Measurements from ENCODE around the gene CD80. TPM values are rescaled to one million over a fixed set of nuclear protein-coding genes. Genes with fewer than 3 reads are reported as not detected.
"Not testable (repeated sequence)": the region's sequence is repeated elsewhere in the genome, so short reads cannot be mapped to it uniquely, and the experiment has no call there.

Gene CD80
- total RNA-seq, 1 experiment from 2014 or later: not detected

DNA sequence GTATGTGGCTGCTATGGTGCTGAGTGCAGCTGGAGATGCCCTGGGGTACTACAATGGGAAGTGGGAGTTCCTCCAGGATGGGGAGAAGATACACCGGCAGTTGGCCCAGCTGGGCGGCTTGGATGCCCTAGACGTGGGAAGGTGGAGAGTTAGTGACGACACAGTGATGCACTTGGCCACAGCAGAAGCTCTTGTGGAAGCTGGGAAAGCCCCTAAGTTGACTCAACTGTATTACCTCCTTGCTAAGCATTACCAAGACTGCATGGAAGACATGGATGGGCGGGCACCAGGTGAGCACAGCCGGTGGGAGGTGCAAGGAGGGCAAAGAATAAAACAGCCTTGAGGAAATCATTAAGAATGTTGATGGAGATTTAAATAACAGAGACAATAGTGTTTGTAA, 22.8 kb upstream of the CD80 start:
- no peak for DNase-seq (ENCODE audit: low spot score)

DNA sequence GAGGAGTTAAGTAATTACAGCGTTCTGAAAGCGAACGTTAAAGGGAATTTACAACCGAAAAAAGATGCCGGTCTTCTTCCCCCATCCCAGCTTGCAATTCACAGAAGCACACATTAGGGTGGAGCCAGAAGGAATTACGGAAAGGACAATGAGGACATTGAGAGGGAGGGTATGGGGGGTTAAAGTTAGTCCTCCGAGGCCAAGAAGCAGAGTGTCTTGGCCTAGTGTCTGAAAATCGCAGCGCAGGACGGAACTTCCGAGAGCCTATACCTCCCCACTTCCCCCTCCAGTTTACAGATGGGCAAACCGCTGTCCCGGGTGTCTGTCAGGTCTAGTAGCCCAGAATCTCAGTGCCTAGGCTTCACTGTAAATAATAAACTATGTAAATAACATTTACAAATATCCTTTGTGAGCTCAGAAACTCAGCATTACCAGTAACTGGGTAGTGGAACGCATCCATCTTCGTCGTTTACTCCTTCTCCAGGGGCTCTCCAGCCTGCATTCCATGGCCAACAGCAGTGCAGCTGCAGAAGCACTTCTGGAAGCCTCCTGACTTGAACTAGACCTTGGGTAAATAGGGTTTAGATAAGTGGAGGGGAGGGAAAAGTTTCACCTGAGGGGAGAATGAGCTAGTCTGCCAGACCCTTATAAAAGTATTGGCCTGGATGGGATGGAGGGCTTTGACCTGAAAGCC, 20.8 kb upstream of the CD80 start:
- DNase-seq (ENCODE audit: low spot score): no peak

- no peak for DNase-seq (ENCODE audit: low spot score)
Observed at GRCh38 chr3:119579366-119580066, 20.1 kb upstream of the CD80 start, which contains the start of gene ADPRH. ADPRH (plus strand) TSS chr3:119579492; CDS start chr3:119582170, 2,678 bp downstream.

- no peak for DNase-seq (ENCODE audit: low spot score)
Observed at GRCh38 chr3:119575507-119575906, 16.1 kb upstream of the CD80 start.

DNA sequence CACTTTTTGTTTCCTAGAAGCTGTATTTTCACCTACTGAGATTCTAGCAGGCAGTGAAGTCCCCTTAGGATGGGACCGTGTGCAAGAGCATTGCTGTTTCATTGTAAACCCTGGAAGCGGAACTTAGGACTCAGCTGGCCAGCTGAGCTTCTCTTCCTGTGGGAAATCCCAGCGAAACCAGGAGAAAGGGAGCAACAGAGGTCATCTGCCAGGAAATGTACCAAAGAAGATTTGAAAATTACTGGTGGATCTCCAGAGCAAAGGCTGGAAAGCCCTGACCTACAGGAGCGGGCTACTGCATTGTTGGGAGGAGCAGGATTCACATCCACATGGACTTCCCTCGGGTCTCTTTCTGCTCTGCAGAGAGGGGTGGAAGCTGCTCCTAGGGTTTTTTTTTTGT, 12.3 kb upstream of the CD80 start:
- DNase-seq (ENCODE audit: low spot score): no peak

- DNase-seq (ENCODE audit: low spot score): no peak
Observed at GRCh38 chr3:119571230-119571629, 11.8 kb upstream of the CD80 start.

- DNase-seq (ENCODE audit: low spot score): no peak
Observed at GRCh38 chr3:119570229-119570628, 10.8 kb upstream of the CD80 start.

GRCh38 chr3:119569156-119569555, 9.7 kb upstream of the CD80 start:
- DNase-seq (ENCODE audit: low spot score): no peak

DNA sequence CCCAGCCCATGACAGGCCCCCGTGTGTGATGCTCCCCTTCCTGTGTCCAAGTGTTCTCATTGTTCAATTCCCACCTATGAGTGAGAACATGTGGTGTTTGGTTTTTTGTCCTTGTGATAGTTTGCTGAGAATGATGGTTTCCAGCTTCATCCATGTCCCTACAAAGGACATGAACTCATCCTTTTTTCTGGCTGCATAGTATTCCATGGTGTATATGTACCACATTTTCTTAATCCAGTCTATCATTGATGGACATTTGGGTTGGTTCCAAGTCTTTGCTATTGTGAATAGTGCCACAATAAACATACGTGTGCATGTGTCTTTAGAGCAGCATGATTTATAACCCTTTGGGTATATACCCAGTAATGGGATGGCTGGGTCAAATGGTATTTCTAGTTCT, 3.9 kb upstream of the CD80 start:
- not testable (repeated sequence) for DNase-seq (ENCODE audit: low spot score)

- DNase-seq (ENCODE audit: low spot score): no peak
Observed at GRCh38 chr3:119562307-119562961, 3.0 kb upstream of the CD80 start.

- DNase-seq (ENCODE audit: low spot score): no peak
Observed at GRCh38 chr3:119560160-119560559, 746 bp upstream of the CD80 start.

DNA sequence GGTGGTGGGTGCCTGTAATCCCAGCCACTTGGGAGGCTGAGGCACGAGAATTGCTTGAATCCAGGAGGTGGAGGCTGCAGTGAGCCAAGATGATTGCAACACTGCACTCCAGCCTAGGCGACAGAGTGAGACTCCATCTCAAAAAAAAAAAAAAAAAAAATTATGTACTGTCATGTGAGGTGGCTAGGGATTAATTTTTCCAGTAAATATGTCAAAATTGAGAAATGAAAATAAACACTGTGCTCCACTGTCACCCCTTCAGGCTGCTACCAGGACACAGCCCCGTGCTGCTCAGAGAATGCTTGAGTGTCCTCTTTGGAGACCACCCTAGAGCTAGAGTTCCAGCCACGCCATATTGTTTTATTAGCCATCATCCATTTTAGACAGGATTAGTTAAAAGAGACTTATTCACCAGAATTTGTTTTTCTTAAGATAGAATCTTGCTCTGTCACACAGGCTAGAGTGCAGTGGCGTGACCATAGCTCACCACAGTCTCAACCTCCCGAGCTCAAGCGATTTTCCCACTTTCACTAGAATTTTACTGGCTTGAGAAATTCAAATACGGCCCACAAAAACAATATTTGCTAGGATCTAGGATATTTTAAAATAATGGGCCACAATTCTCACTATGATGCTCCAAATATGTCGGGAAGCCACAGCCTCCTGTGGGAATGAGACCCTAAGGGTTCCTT, 642 bp downstream of the CD80 start:
- no peak for DNase-seq (ENCODE audit: low spot score)

DNA sequence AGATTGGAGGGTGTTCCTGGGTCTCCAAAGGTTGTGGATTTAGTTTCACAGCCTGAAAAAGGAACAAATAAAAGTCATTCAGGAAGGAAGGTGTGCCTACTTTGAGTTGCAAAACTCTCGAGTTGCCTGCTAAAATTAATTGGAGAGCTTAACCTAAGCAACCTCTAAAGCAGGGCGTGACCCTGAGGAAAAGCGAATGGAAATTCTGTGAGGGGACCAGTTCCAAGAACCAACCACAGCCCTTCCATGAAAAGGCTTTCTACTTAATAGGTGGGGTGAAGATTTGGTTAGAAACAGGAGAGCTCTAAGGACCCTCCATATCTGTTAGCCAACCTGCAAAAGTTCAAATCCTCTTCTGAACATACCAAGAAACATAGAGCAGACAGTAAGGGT, 1.5 kb downstream of the CD80 start:
- no peak for DNase-seq (ENCODE audit: low spot score)

DNA sequence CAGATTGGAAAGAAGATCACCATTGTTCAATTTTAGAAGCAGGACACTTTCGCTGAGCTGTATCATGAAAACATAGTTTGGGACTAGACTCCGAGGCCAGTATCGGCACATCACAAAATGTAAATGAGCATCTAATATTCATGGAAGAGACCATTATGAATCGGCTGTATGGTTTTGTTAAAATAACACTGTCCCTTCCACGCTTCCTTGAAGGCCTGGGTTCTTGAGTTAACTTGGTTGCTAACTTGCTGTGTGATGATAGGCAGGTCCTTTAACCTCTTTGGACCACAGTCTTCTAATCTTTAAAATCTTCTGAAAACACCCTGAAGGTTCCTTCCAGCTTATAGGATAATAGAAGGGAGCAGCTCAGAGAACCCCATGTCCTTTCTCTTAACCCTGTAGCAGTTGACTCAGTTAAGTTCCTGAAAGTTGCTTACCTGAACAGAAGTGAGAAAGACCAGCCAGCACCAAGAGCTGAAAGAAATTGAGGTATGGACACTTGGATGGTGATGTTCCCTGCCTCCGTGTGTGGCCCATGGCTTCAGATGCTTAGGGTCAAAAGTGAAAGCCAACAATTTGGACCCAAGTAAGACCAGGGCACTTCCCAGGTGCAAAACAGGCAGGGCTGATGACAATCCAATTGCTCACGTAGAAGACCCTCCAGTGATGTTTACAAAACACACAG, 2.1 kb downstream of the CD80 start:
- DNase-seq (ENCODE audit: low spot score): no peak

- DNase-seq (ENCODE audit: low spot score): no peak
Observed at GRCh38 chr3:119555929-119556328, 3.5 kb downstream of the CD80 start.

GRCh38 chr3:119555309-119555735, 4.1 kb downstream of the CD80 start:
- DNase-seq (ENCODE audit: low spot score): no peak

DNA sequence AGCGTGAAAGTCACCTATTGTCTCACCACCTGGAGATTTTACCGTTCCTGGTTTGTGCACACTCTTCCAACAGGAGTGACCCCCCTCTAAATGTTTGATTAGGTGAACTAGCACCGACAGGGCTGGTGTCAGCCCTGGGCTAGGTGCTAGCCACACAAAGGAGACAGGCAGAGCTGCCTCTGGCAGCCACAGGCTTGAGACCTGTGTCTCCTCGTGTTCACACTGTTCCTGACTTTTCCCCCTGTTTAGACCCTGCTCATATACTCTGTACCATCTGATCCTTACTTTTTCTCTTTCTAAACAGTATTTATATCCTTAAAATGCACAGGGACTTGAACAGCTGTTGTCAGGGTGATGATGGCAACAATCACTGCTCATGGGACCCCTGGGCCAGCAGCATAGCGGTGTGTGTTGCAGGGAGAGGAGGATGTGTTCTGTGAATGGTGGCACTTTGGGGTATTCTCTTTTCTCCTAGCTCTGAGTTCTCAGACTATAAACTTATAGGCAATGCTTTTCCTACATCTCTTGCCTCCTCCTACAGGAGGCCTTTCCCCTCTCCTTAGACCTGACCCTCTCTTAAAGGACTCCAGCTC, 5.5 kb downstream of the CD80 start:
- DNase-seq (ENCODE audit: low spot score): no peak

GRCh38 chr3:119552928-119553327, 6.5 kb downstream of the CD80 start:
- DNase-seq (ENCODE audit: low spot score): not testable (repeated sequence)

DNA sequence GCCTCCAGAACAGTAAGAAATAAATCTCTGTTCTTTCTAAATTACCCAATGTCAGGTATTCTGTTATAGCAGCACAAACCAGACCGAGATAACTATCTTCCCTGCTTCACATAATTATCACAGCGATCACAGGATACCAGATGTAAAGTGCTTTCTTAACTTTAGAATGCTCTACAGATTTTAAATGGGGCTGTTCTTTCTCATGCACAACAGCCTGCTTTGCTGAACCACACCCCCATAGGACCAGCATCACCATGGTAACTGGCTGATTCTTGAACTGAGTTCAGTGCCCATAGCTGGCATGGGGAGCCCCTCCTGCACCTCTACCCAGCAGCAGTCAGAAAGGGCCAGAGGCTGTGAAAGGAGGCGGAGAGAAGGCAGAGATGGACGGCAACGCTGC, 7.8 kb downstream of the CD80 start:
- no peak for DNase-seq (ENCODE audit: low spot score)

- DNase-seq (ENCODE audit: low spot score): no peak
Observed at GRCh38 chr3:119550192-119550910, 9.1 kb downstream of the CD80 start.

DNA sequence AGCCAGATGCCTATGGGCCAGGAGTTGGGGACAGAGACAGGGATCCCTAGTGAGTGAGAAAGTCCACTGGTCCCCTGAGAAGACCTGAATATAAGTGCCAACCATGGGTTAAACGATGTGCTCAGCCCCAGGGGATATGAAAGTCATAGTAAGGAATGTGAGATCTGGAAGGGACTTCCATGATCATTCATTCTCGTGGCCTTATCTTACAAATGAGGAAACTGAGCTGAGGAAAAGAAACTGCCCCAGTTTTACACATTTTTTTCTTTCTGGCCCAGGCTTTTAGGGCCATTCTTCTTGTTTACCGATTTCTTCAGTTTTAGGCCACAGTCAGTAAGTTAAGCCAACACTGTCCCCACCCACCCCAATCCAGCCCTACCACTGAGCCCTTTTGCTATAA, 11.1 kb downstream of the CD80 start:
- DNase-seq (ENCODE audit: low spot score): no peak
